Gastrocnemius medialis (tissue), 4 donors: ENCODE results near the gene ZNF354C. TPM values are rescaled to one million over a fixed set of nuclear protein-coding genes. Genes with fewer than 3 reads are reported as not detected.

Experiments used
- ATAC-seq, 2 donors: fragments of 150-250 bp; one replicate each; pipeline ENCODE4 v1.9.1; 2016
- DNase-seq, 2 donors: peaks; one replicate each; pipeline ENCODE4 v3.0.0-alpha.2; 2019
- H3K27ac ChIP-seq, 4 donors: fragments of 200-600 bp; sonication (generic); 1 replicate in 1 of 4; 2 replicates in 3 of 4; pipeline ENCODE4 v1.5.1; 2016 to 2018; ENCODE audit warnings: mild to moderate bottlenecking in 2 of 4, moderate library complexity in 1 of 4
- H3K27me3 ChIP-seq, 3 donors: fragments of 200-600 bp; sonication (generic) in 2 of 3; 1 replicate in 1 of 3; 2 replicates in 2 of 3; pipeline versions ENCODE4 v1.5.1 to v1.6.0; 2016 to 2019; ENCODE audit warnings: mild to moderate bottlenecking in 1 of 3, moderate library complexity in 1 of 3
- H3K36me3 ChIP-seq, 2 donors: fragments of 200-600 bp; sonication (generic) in 1 of 2; one replicate each; pipeline ENCODE4 v1.5.1; 2017 to 2018
- H3K4me1 ChIP-seq, 2 donors: fragments of 200-600 bp; sonication (generic) in 1 of 2; one replicate each; pipeline ENCODE4 v1.5.1; 2016 to 2017; ENCODE audit warnings: mild to moderate bottlenecking in 2 of 2
- H3K4me3 ChIP-seq, 4 donors: fragments of 200-600 bp; sonication (generic) in 3 of 4; 1 replicate in 1 of 4; 2 replicates in 3 of 4; pipeline ENCODE4 v1.5.1; 2016 to 2019; ENCODE audit warnings: mild to moderate bottlenecking in 2 of 4
- H3K9me3 ChIP-seq, 3 donors: fragments of 200-600 bp; sonication (generic) in 2 of 3; 1 replicate in 1 of 3; 2 replicates in 2 of 3; pipeline ENCODE4 v1.5.1; 2016 to 2019
- CTCF ChIP-seq, 5 experiments: fragments of 450-650 bp in 3 of 5; fragments of 200-600 bp in 2 of 5; sonication (generic) in 2 of 5; IDR thresholded peaks in 4 of 5; conservative IDR thresholded peaks in 1 of 5; 1 replicate in 4 of 5; 2 replicates in 1 of 5; pipeline ENCODE4 v1.5.1; 2016 to 2019; ENCODE audit warnings: antibody characterized with exemption in 5 of 5, mild to moderate bottlenecking in 3 of 5, moderate library complexity in 3 of 5
- POLR2A ChIP-seq, 2 donors: fragments of 450-650 bp; IDR thresholded peaks; one replicate each; pipeline ENCODE4 v1.6.1; 2017; ENCODE audit warnings: antibody characterized with exemption in 2 of 2, mild to moderate bottlenecking in 2 of 2, moderate library complexity in 2 of 2
- in situ Hi-C, 4 donors: fragments of 200-750 bp; cut with MboI; loops; one replicate each; pipeline versions ENCODE4 v1.15.0 to v1.8.0; 2017; ENCODE audit warnings: low sequenced_read_pairs in 4 of 4
- intact Hi-C: fragments of 100-400 bp; cut with DNase I; formaldehyde crosslinking; loops from one replicate; pipeline ENCODE4 v1.15.1; 2023; ENCODE audit warnings: low total_unique reads
- total RNA-seq, 4 donors: library from RNA; depleted of rRNA; stranded (reverse); fragments of >200 nt; gene quantifications; one replicate each; pipeline versions ENCODE4 v1.1.0 to v1.2.3, GENCODE V29; 2016

Gene ZNF354C
- total RNA-seq, 4 donors from 2014 or later, result 1.6 to 3.5 (median 2.3) TPM

GRCh38 chr5:179124853-179125788 is 64.9 kb downstream of the ZNF354C start:
- in situ Hi-C loops, result no loop called here
- Histone ChIP-seq H3K27me3 (no peaks in the 10 kb centered on the region), H3K36me3 (no peaks in the 10 kb centered on the region)

GRCh38 chr5:179125789-179126505 is 65.8 kb downstream of the ZNF354C start:
- no peak overlapping the region for H3K4me3 ChIP-seq
- intact Hi-C loops, result no loop called here
- H3K9me3 ChIP-seq, result no peaks in the 10 kb centered on the region
- in situ Hi-C loops, result no loop called here
- H3K27me3 ChIP-seq, result no peaks in the 10 kb centered on the region
- no peak for TF ChIP-seq POLR2A (IDR thresholded peaks at IDR 0.05)
- no peak for TF ChIP-seq CTCF (IDR thresholded peaks at IDR 0.05 in 4 of 5, conservative IDR thresholded peaks at IDR 0.05 in 1 of 5)
- no peak overlapping the region for H3K27ac ChIP-seq
- H3K4me1 ChIP-seq, result no peaks in the 10 kb centered on the region
- ATAC-seq, result no peak
- no peaks in the 10 kb centered on the region for H3K36me3 ChIP-seq
- no peak for DNase-seq

More at GRCh38 chr5:179124853-179125788, 64.9 kb downstream of the ZNF354C start:
- no peaks in the 10 kb centered on the region for H3K9me3 ChIP-seq
- no peaks in the 10 kb centered on the region for H3K4me1 ChIP-seq
- DNase-seq (no peak), ATAC-seq (no peak)
- intact Hi-C loops, result no loop called here
- no peak for TF ChIP-seq POLR2A (IDR thresholded peaks at IDR 0.05)
- TF ChIP-seq CTCF (IDR thresholded peaks at IDR 0.05 in 4 of 5, conservative IDR thresholded peaks at IDR 0.05 in 1 of 5), result no peak
- H3K27ac ChIP-seq, result no peak overlapping the region
- no peak overlapping the region for H3K4me3 ChIP-seq

- ATAC-seq (no peak), DNase-seq (no peak)
- Histone ChIP-seq H3K4me3 (no peak overlapping the region), H3K9me3 (no peaks in the 10 kb centered on the region), H3K27ac (no peak overlapping the region), H3K4me1 (no peaks in the 10 kb centered on the region), H3K27me3 (no peaks in the 10 kb centered on the region), H3K36me3 (no peaks in the 10 kb centered on the region)
- TF ChIP-seq POLR2A (IDR thresholded peaks at IDR 0.05) (no peak), CTCF (IDR thresholded peaks at IDR 0.05 in 4 of 5, conservative IDR thresholded peaks at IDR 0.05 in 1 of 5) (no peak)
- intact Hi-C loops, result no loop called here
- in situ Hi-C loops, result no loop called here
Measured at GRCh38 chr5:179126506-179126991, 66.4 kb downstream of the ZNF354C start.

- DNase-seq (no peak), ATAC-seq (no peak)
- TF ChIP-seq CTCF (IDR thresholded peaks at IDR 0.05 in 4 of 5, conservative IDR thresholded peaks at IDR 0.05 in 1 of 5) (no peak), POLR2A (IDR thresholded peaks at IDR 0.05) (no peak)
- intact Hi-C loops, result no loop called here
- Histone ChIP-seq H3K27ac (no peak overlapping the region), H3K36me3 (no peaks in the 10 kb centered on the region), H3K4me1 (no peaks in the 10 kb centered on the region), H3K9me3 (no peaks in the 10 kb centered on the region), H3K4me3 (no peak overlapping the region), H3K27me3 (no peaks in the 10 kb centered on the region)
- in situ Hi-C loops, result no loop called here
Measured at GRCh38 chr5:179127136-179128040, 67.2 kb downstream of the ZNF354C start.
